Thyroid gland (tissue), 4 donors: ENCODE measurements around the gene DEFB123.

Experiments used
- POLR2A ChIP-seq, 2 donors: fragments of 450-650 bp; IDR thresholded peaks; one replicate each; pipeline ENCODE4 v1.6.1; 2017; ENCODE audit warnings: antibody characterized with exemption in 2 of 2, mild to moderate bottlenecking in 2 of 2, moderate library complexity in 1 of 2
- TF ChIP-seq, protein P1 (sequence below), 6 experiments: fragments of 200-600 bp in 3 of 6; fragments of 450-650 bp in 3 of 6; sonication (generic) in 3 of 6; IDR thresholded peaks; one replicate each; pipeline ENCODE4 v1.5.1; 2016 to 2019; ENCODE audit warnings: antibody characterized with exemption in 6 of 6, mild to moderate bottlenecking in 2 of 6, inconsistent platforms in 1 of 6, moderate library complexity in 1 of 6

DNA sequence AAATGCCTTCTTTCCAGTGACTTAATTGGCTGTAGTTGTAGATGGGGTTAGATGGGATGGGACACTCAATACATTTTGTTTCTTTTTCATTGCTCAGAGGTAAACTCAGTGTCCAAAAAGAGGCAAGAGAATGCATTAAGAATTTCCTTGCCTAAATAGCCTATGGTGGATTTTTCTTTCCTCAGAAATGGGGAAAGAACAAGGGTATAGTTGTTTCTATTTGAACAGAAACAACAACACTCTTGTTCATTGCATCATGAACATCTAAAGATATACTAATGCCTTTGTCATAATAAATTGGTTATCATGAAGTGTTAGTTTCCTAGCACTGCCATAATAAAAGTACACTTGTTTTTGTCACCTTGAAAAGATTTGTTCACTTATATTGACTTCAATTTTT lies 14.6 kb upstream of the DEFB123 start:
- TF ChIP-seq, protein P1, sequence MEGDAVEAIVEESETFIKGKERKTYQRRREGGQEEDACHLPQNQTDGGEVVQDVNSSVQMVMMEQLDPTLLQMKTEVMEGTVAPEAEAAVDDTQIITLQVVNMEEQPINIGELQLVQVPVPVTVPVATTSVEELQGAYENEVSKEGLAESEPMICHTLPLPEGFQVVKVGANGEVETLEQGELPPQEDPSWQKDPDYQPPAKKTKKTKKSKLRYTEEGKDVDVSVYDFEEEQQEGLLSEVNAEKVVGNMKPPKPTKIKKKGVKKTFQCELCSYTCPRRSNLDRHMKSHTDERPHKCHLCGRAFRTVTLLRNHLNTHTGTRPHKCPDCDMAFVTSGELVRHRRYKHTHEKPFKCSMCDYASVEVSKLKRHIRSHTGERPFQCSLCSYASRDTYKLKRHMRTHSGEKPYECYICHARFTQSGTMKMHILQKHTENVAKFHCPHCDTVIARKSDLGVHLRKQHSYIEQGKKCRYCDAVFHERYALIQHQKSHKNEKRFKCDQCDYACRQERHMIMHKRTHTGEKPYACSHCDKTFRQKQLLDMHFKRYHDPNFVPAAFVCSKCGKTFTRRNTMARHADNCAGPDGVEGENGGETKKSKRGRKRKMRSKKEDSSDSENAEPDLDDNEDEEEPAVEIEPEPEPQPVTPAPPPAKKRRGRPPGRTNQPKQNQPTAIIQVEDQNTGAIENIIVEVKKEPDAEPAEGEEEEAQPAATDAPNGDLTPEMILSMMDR (IDR thresholded peaks at IDR 0.05) = no peak
- no peak for TF ChIP-seq POLR2A (IDR thresholded peaks at IDR 0.05)
